COLO668 (cell line): ENCODE data around the gene CFAP251.
"Not testable (repeated sequence)": the region's sequence is repeated elsewhere in the genome, so short reads cannot be mapped to it uniquely, and the experiment has no call there.

Experiments used
- DNase-seq: peaks from one replicate; lab custom pipeline; 2025; ENCODE audit not compliant: unreplicated experiment; lab: John Stamatoyannopoulos, UW

Gene CFAP251

GRCh38 chr12:121917950-121918678 is at the start of gene CFAP251:
CFAP251 (plus strand) TSS chr12:121918592; CDS start chr12:121921306, 2,714 bp downstream.
- peak; percentile 99 for DNase-seq

- DNase-seq, result not testable (repeated sequence)
Measured at GRCh38 chr12:121869229-121869628, 49.2 kb upstream of the CFAP251 start.

GRCh38 chr12:121871467-121871866 is 46.9 kb upstream of the CFAP251 start:
- DNase-seq, result no peak

- no peak for DNase-seq
Measured at GRCh38 chr12:121872546-121873215, 45.7 kb upstream of the CFAP251 start.

GRCh38 chr12:121873216-121873569 is 45.2 kb upstream of the CFAP251 start:
- DNase-seq, result no peak

- no peak for DNase-seq
Measured at GRCh38 chr12:121874071-121874470, 44.3 kb upstream of the CFAP251 start.

- no peak for DNase-seq
Measured at GRCh38 chr12:121875582-121875981, 42.8 kb upstream of the CFAP251 start.

- not testable (repeated sequence) for DNase-seq
Measured at GRCh38 chr12:121876080-121876447, 42.3 kb upstream of the CFAP251 start.

- DNase-seq, result no peak
Measured at GRCh38 chr12:121883315-121883660, 35.1 kb upstream of the CFAP251 start.

- not testable (repeated sequence) for DNase-seq
Measured at GRCh38 chr12:121885129-121885528, 33.3 kb upstream of the CFAP251 start.

GRCh38 chr12:121888083-121888477 is 30.3 kb upstream of the CFAP251 start:
- no peak for DNase-seq

GRCh38 chr12:121888478-121889273 is 29.7 kb upstream of the CFAP251 start, which contains the start of gene PSMD9:
PSMD9 (plus strand) TSS chr12:121888790; CDS start chr12:121888857, 67 bp downstream.
- peak; percentile 99 for DNase-seq

GRCh38 chr12:121889274-121889624 is 29.1 kb upstream of the CFAP251 start:
- no peak for DNase-seq

- DNase-seq, result not testable (repeated sequence)
Measured at GRCh38 chr12:121889661-121890060, 28.7 kb upstream of the CFAP251 start.

GRCh38 chr12:121892673-121893561 is 25.5 kb upstream of the CFAP251 start:
- DNase-seq, result no peak

- DNase-seq, result no peak
Measured at GRCh38 chr12:121893961-121894460, 24.4 kb upstream of the CFAP251 start.

- DNase-seq, result no peak
Measured at GRCh38 chr12:121894633-121895032, 23.8 kb upstream of the CFAP251 start.

- DNase-seq, result no peak
Measured at GRCh38 chr12:121898287-121898686, 20.1 kb upstream of the CFAP251 start.

- DNase-seq, result no peak
Measured at GRCh38 chr12:121899590-121899989, 18.8 kb upstream of the CFAP251 start.

- no peak for DNase-seq
Measured at GRCh38 chr12:121903202-121903601, 15.2 kb upstream of the CFAP251 start.

- DNase-seq, result no peak
Measured at GRCh38 chr12:121905746-121906145, 12.6 kb upstream of the CFAP251 start.
